HepG2 (cell line): ENCODE results near the gene PDIA6.

ENCODE experiments used
- NFRKB ChIP-seq: fragments of 450-650 bp; IDR thresholded peaks from 2 replicates; pipeline ENCODE4 v1.6.1; 2017
- POLR2A ChIP-seq, 2 experiments: IDR thresholded peaks; 2 replicates each; pipeline ENCODE4 v1.6.1; 2011; ENCODE audit warnings: low read depth in 2 of 2, low read length in 2 of 2, mild to moderate bottlenecking in 1 of 2, moderate library complexity in 1 of 2; ENCODE audit not compliant: insufficient read depth in 1 of 2
- POLR2AphosphoS5 ChIP-seq: IDR thresholded peaks from 2 replicates; pipeline ENCODE4 v1.6.1; 2012; ENCODE audit warnings: low read depth, low read length
- PRDM10 ChIP-seq: sonication (generic); formaldehyde crosslinking; IDR thresholded peaks from 2 replicates; pipeline ENCODE4 v1.4.0; 2020; ENCODE audit warnings: low read depth, missing genetic modification reagents
- SP2 ChIP-seq: sonication (generic); formaldehyde crosslinking; IDR thresholded peaks from 2 replicates; pipeline ENCODE4 v1.5.1; 2020; ENCODE audit warnings: mild to moderate bottlenecking, missing genetic modification reagents
- ZNF30 ChIP-seq: sonication (generic); formaldehyde crosslinking; IDR thresholded peaks from 2 replicates; pipeline ENCODE4 v1.5.0; 2020; ENCODE audit warnings: mild to moderate bottlenecking, missing genetic modification reagents
- TF ChIP-seq, protein P1 (sequence below): sonication (generic); formaldehyde crosslinking; IDR thresholded peaks from 2 replicates; pipeline ENCODE4 v1.5.0; 2020; ENCODE audit warnings: mild to moderate bottlenecking, missing genetic modification reagents, moderate library complexity

- TF ChIP-seq POLR2A (IDR thresholded peaks at IDR 0.05; ENCODE audit: insufficient read depth in 1 of 2, low read depth in 2 of 2, low read length in 2 of 2), result no peak
- TF ChIP-seq NFRKB, result no peak
- no peak for TF ChIP-seq PRDM10 (CRISPR knock-in tag)
- TF ChIP-seq ZNF30 (CRISPR knock-in tag), result no peak
- no peak for TF ChIP-seq POLR2AphosphoS5
- no peak for TF ChIP-seq SP2
- TF ChIP-seq, protein P1, sequence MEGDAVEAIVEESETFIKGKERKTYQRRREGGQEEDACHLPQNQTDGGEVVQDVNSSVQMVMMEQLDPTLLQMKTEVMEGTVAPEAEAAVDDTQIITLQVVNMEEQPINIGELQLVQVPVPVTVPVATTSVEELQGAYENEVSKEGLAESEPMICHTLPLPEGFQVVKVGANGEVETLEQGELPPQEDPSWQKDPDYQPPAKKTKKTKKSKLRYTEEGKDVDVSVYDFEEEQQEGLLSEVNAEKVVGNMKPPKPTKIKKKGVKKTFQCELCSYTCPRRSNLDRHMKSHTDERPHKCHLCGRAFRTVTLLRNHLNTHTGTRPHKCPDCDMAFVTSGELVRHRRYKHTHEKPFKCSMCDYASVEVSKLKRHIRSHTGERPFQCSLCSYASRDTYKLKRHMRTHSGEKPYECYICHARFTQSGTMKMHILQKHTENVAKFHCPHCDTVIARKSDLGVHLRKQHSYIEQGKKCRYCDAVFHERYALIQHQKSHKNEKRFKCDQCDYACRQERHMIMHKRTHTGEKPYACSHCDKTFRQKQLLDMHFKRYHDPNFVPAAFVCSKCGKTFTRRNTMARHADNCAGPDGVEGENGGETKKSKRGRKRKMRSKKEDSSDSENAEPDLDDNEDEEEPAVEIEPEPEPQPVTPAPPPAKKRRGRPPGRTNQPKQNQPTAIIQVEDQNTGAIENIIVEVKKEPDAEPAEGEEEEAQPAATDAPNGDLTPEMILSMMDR (CRISPR knock-in tag), result peak; percentile 57
Observed at GRCh38 chr2:10787176-10787968, 25.2 kb downstream of the PDIA6 start.
